Measurements from ENCODE around the gene ZNF444.
"Not testable (repeated sequence)": the region's sequence is repeated elsewhere in the genome, so short reads cannot be mapped to it uniquely, and the experiment has no call there.

The ZNF444 gene

GRCh38 chr19:56177564-56178243, 36.6 kb downstream of the ZNF444 start:
- DNase-seq (ENCODE audit: low read depth) = no peak

GRCh38 chr19:56189785-56190184, 48.7 kb downstream of the ZNF444 start:
- no peak for DNase-seq (ENCODE audit: low read depth)

- no peak for DNase-seq (ENCODE audit: low read depth)
These were observed 50.0 kb downstream of the ZNF444 start for GRCh38 chr19:56191115-56191514.

- no peak for DNase-seq (ENCODE audit: low read depth)
These were observed 50.6 kb downstream of the ZNF444 start for GRCh38 chr19:56191711-56192110.

- no peak for DNase-seq (ENCODE audit: low read depth)
These were observed 53.0 kb downstream of the ZNF444 start for GRCh38 chr19:56193981-56194640.

GRCh38 chr19:56197646-56198045, 56.6 kb downstream of the ZNF444 start, which contains the start of gene ZSCAN5B:
Gene ZSCAN5B, minus strand, starts transcription at chr19:56197783. Its CDS starts 4,731 bp downstream, at chr19:56193052.
- DNase-seq (ENCODE audit: low read depth) = not testable (repeated sequence)

GRCh38 chr19:56199687-56200086, 58.6 kb downstream of the ZNF444 start:
- DNase-seq (ENCODE audit: low read depth) = no peak

GRCh38 chr19:56201973-56202372, 60.9 kb downstream of the ZNF444 start, which contains the start of gene ZSCAN5C:
Gene ZSCAN5C, plus strand, starts transcription at chr19:56202273. Its CDS starts 3,641 bp downstream, at chr19:56205914.
- DNase-seq (ENCODE audit: low read depth) = no peak

- DNase-seq (ENCODE audit: low read depth) = not testable (repeated sequence)
These were observed 66.5 kb downstream of the ZNF444 start for GRCh38 chr19:56207581-56207980.

- no peak for DNase-seq (ENCODE audit: low read depth)
These were observed 68.0 kb downstream of the ZNF444 start for GRCh38 chr19:56209091-56209490.

GRCh38 chr19:56210036-56210435, 68.9 kb downstream of the ZNF444 start:
- not testable (repeated sequence) for DNase-seq (ENCODE audit: low read depth)
